Activated CD8-positive, alpha-beta T cell treated with anti-CD3 and anti-CD28 coated beads for 36 hours (primary cell): Measurements from ENCODE around the gene EYS. TPM values are rescaled to one million over a fixed set of nuclear protein-coding genes. Genes with fewer than 3 reads are reported as not detected.

Source experiments
- ATAC-seq: fragments of 200-7000 bp; cut with Tn5 transposase; one replicate; pipeline ENCODE4 v1.10.0; 2021; ENCODE audit warnings: mild to moderate bottlenecking, moderate library complexity
- CTCF ChIA-PET: fragments of 350-600 bp; sonication (Branson Sonifier 250); formaldehyde crosslinking; loops from one replicate; lab custom pipeline; 2021; ENCODE audit warnings: antibody characterized with exemption; lab: Charles Lee
- POLR2A ChIA-PET: fragments of 350-600 bp; sonication (Branson Sonifier 250); formaldehyde crosslinking; loops from one replicate; lab custom pipeline; 2021; ENCODE audit warnings: antibody characterized with exemption; lab: Charles Lee
- DNase-seq: peaks from one replicate; pipeline ENCODE4 v3.0.0-alpha.2; 2020
- H3K27ac Mint-ChIP-seq: one replicate; pipeline ENCODE4 v1.8.0; 2021; ENCODE audit warnings: mild to moderate bottlenecking, mixed read lengths
- H3K27me3 Mint-ChIP-seq: one replicate; pipeline ENCODE4 v1.8.0; 2021; ENCODE audit warnings: mixed read lengths
- H3K36me3 Mint-ChIP-seq: one replicate; pipeline ENCODE4 v1.8.0; 2021; ENCODE audit warnings: low read depth, mixed read lengths
- H3K4me1 Mint-ChIP-seq: one replicate; pipeline ENCODE4 v1.8.0; 2021; ENCODE audit warnings: low read depth, mixed read lengths
- H3K4me3 Mint-ChIP-seq: one replicate; pipeline ENCODE4 v1.8.0; 2021; ENCODE audit warnings: mild to moderate bottlenecking, moderate library complexity, mixed read lengths
- H3K9me3 Mint-ChIP-seq: one replicate; pipeline ENCODE4 v1.8.0; 2021; ENCODE audit warnings: mixed read lengths
- CTCF ChIP-seq: fragments of 200-600 bp; IDR thresholded peaks from one replicate; pipeline ENCODE4 v1.8.0; 2022; ENCODE audit warnings: antibody characterized with exemption, mild to moderate bottlenecking
- intact Hi-C: fragments of 100-400 bp; cut with micrococcal nuclease; formaldehyde crosslinking; loops from one replicate; pipeline ENCODE4 v1.10.0; 2022
- total RNA-seq, 2 experiments: library from RNA; stranded (reverse); gene quantifications; one replicate each; pipeline ENCODE4 v1.2.3, GENCODE V29; 2021

EYS gene
- total RNA-seq, 2 experiments from 2014 or later = not detected

DNA sequence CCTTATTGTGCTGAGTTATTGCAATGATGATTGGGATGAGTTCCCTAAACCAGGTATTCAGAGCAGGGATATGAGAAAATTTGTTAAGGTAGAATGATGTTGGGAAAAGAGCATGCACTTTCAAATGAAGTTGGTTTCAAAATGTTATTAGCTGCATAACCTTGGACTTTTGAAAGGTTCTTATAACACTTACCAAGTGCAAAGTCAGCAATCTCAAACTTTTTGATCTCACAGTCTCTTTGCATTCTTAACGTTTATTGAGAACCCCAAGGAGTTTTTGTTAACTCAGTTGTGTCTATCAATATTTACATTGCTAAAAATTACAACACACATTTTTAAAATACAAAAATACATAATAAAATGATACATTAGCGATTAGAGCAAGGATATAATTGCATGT, 1269.0 kb downstream of the EYS start:
- Mint-ChIP-seq H3K4me1 (no peaks in the 10 kb centered on the region), H3K4me3 (no peak overlapping the region), H3K27ac (no peak overlapping the region), H3K9me3 (peaks cover 6% of the 10 kb centered on the region), H3K27me3 (no peaks in the 10 kb centered on the region), H3K36me3 (no peaks in the 10 kb centered on the region)
- POLR2A ChIA-PET = no interaction called here
- intact Hi-C loops = no loop called here
- no peak for ATAC-seq
- CTCF ChIA-PET = no interaction called here
- TF ChIP-seq CTCF = no peak
- DNase-seq = no peak

DNA sequence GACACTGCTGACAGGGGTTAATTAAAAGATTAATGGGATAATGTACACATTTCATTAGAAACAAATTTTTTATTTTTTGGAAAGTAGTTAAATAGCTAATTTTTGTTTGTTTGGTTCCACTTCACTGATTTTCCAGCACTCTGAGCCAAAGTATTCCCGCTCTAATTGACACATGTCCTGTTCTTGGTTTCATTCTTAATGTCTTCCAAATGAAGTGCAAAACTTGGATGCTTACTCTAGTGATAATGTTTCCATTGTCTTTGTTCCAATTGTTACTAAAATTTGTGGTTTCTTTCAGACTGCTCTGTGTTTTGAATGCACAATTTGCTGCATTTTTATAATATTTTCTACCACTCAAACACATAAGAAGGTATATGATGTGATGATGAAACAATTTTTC, 1277.1 kb downstream of the EYS start:
- ChIA-PET CTCF (no interaction called here), POLR2A (no interaction called here)
- no peak for DNase-seq

DNA sequence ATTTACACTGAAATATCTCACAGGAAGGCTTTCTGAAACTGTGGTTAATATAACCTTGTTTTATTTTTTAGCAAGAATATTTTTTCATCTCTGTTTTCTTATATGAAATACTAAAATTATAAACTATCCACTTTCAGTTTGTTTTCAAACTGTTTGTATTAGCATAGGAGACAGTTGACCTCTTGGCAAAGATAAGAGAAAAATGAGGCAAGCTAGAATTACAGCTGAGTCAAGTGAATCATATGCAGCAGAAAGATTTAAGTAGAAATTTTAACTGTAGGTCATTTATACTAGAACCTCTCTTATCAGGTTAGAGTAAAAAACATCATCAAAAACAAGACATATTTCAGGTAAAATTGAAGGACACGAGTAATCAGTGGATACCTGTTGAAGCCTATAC, 1278.8 kb downstream of the EYS start:
- Mint-ChIP-seq H3K4me1 (no peaks in the 10 kb centered on the region), H3K27me3 (no peaks in the 10 kb centered on the region), H3K27ac (no peak overlapping the region), H3K4me3 (no peak overlapping the region), H3K9me3 (peaks cover 10% of the 10 kb centered on the region), H3K36me3 (no peaks in the 10 kb centered on the region)
- ATAC-seq (no peak), DNase-seq (no peak)
- ChIA-PET POLR2A (no interaction called here), CTCF (no interaction called here)
- TF ChIP-seq CTCF = no peak
- intact Hi-C loops = no loop called here

More for the DNA sequence above, 1277.1 kb downstream of the EYS start:
- Mint-ChIP-seq H3K36me3 (no peaks in the 10 kb centered on the region), H3K27me3 (no peaks in the 10 kb centered on the region), H3K4me1 (no peaks in the 10 kb centered on the region), H3K27ac (no peak overlapping the region), H3K9me3 (peaks cover 7% of the 10 kb centered on the region), H3K4me3 (no peak overlapping the region)
- intact Hi-C loops = no loop called here
- TF ChIP-seq CTCF = no peak
- no peak for ATAC-seq

- no peak for TF ChIP-seq CTCF
- Mint-ChIP-seq H3K9me3 (peaks cover 13% of the 10 kb centered on the region), H3K36me3 (no peaks in the 10 kb centered on the region), H3K4me3 (no peak overlapping the region), H3K27ac (no peak overlapping the region), H3K4me1 (no peaks in the 10 kb centered on the region), H3K27me3 (no peaks in the 10 kb centered on the region)
- POLR2A ChIA-PET = interaction anchor here (0.7 kb wide), 1 partner anchor 130 kb away, joined by 4 read pairs; no protein-coding TSS in a partner anchor
- CTCF ChIA-PET = no interaction called here
- DNase-seq (no peak), ATAC-seq (no peak)
- intact Hi-C loops = no loop called here
These were observed 1291.1 kb downstream of the EYS start for GRCh38 chr6:64415926-64416325.

DNA sequence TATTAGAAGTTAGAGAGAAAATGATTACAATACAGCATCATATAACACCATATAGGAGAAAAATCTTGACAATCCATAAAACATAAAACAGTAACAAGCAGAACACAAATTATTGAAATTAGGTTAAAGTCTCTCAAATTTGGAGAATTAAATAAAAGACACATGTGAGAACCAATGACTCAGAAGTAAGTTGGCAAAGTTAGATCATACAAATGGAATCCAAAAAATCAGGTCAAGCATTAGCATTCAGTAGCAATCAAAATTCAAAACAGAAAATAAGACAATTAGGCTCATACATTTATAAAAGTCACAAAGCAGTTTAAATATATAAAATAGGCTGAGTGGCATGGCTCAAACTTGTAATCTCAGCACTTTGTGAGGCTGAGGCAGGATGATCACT, 1295.8 kb downstream of the EYS start:
- POLR2A ChIA-PET = no interaction called here
- H3K27ac Mint-ChIP-seq = no peak overlapping the region
- H3K36me3 Mint-ChIP-seq = no peaks in the 10 kb centered on the region
- no peaks in the 10 kb centered on the region for H3K27me3 Mint-ChIP-seq
- CTCF ChIA-PET = no interaction called here
- no peak for DNase-seq
- ATAC-seq = no peak
- peaks cover 2% of the 10 kb centered on the region for H3K9me3 Mint-ChIP-seq
- H3K4me1 Mint-ChIP-seq = no peaks in the 10 kb centered on the region
- intact Hi-C loops = no loop called here
- no peak for TF ChIP-seq CTCF
- no peak overlapping the region for H3K4me3 Mint-ChIP-seq
